HEK293 (cell line): Measurements from ENCODE around the gene AKIP1.

Experiments used
- BCL11B ChIP-seq: fragments of 450-650 bp; formaldehyde crosslinking; IDR thresholded peaks from 2 replicates; pipeline ENCODE4 v1.5.1; 2016; ENCODE audit warnings: low read depth, missing biosample characterization, missing genetic modification characterization
- HOXD13 ChIP-seq: sonication (generic); formaldehyde crosslinking; IDR thresholded peaks from 2 replicates; pipeline ENCODE4 v1.8.0; 2022; ENCODE audit warnings: missing genetic modification reagents, borderline replicate concordance
- IKZF3 ChIP-seq: fragments of 450-650 bp; IDR thresholded peaks from 2 replicates; pipeline ENCODE4 v1.5.0; 2018; ENCODE audit warnings: missing biosample characterization, mild to moderate bottlenecking, missing genetic modification characterization, moderate library complexity
- MYNN ChIP-seq: fragments of 450-650 bp; formaldehyde crosslinking; IDR thresholded peaks from 2 replicates; pipeline ENCODE4 v1.5.1; 2016; ENCODE audit warnings: missing biosample characterization, missing genetic modification characterization, borderline replicate concordance
- OVOL3 ChIP-seq: fragments of 450-650 bp; formaldehyde crosslinking; IDR thresholded peaks from 2 replicates; pipeline ENCODE4 v1.5.1; 2016; ENCODE audit warnings: missing biosample characterization, missing genetic modification characterization
- REPIN1 ChIP-seq: fragments of 450-650 bp; formaldehyde crosslinking; IDR thresholded peaks from 2 replicates; pipeline ENCODE4 v1.5.1; 2017; ENCODE audit warnings: missing biosample characterization, missing genetic modification characterization, low read depth
- TCF7L2 ChIP-seq: IDR thresholded peaks from 2 replicates; pipeline ENCODE4 v1.6.1; 2011; ENCODE audit warnings: low read depth, mild to moderate bottlenecking, inconsistent platforms, low read length, moderate library complexity, borderline replicate concordance
- YY2 ChIP-seq: fragments of 450-650 bp; formaldehyde crosslinking; IDR thresholded peaks from 2 replicates; pipeline ENCODE4 v1.5.1; 2016; ENCODE audit warnings: missing biosample characterization, missing genetic modification characterization
- ZFP3 ChIP-seq: fragments of 450-650 bp; formaldehyde crosslinking; IDR thresholded peaks from 2 replicates; pipeline ENCODE4 v1.5.1; 2016; ENCODE audit warnings: low read depth, missing biosample characterization, missing genetic modification characterization
- ZNF140 ChIP-seq: fragments of 450-650 bp; formaldehyde crosslinking; IDR thresholded peaks from 2 replicates; pipeline ENCODE4 v1.5.1; 2016; ENCODE audit warnings: missing biosample characterization, missing genetic modification characterization
- ZNF175 ChIP-seq: fragments of 450-650 bp; formaldehyde crosslinking; IDR thresholded peaks from 2 replicates; pipeline ENCODE4 v1.5.1; 2016; ENCODE audit warnings: missing biosample characterization, missing genetic modification characterization
- ZNF2 ChIP-seq: fragments of 450-650 bp; formaldehyde crosslinking; IDR thresholded peaks from 2 replicates; pipeline ENCODE4 v1.5.1; 2016; ENCODE audit warnings: missing biosample characterization, missing genetic modification characterization
- ZNF292 ChIP-seq: fragments of 450-650 bp; formaldehyde crosslinking; IDR thresholded peaks from 2 replicates; pipeline ENCODE4 v1.5.1; 2016; ENCODE audit warnings: low read depth, missing biosample characterization, missing genetic modification characterization, borderline replicate concordance
- ZNF302 ChIP-seq: fragments of 450-650 bp; formaldehyde crosslinking; IDR thresholded peaks from 2 replicates; pipeline ENCODE4 v1.5.1; 2016; ENCODE audit warnings: missing biosample characterization, missing genetic modification characterization, low read depth
- ZNF350 ChIP-seq: fragments of 450-650 bp; formaldehyde crosslinking; IDR thresholded peaks from 2 replicates; pipeline ENCODE4 v1.5.0; 2017; ENCODE audit warnings: missing biosample characterization, mild to moderate bottlenecking, missing genetic modification characterization
- ZNF354C ChIP-seq: fragments of 450-650 bp; formaldehyde crosslinking; IDR thresholded peaks from 2 replicates; pipeline ENCODE4 v1.5.1; 2016; ENCODE audit warnings: missing biosample characterization, missing genetic modification characterization, low read depth, borderline replicate concordance
- ZNF404 ChIP-seq: fragments of 450-650 bp; formaldehyde crosslinking; IDR thresholded peaks from 2 replicates; pipeline ENCODE4 v1.5.1; 2017; ENCODE audit warnings: missing biosample characterization, missing genetic modification characterization
- ZNF555 ChIP-seq: fragments of 450-650 bp; formaldehyde crosslinking; conservative IDR thresholded peaks from 2 replicates; pipeline ENCODE4 v1.5.1; 2017; ENCODE audit warnings: missing biosample characterization, mild to moderate bottlenecking, missing genetic modification characterization, inconsistent platforms
- ZNF558 ChIP-seq: fragments of 450-650 bp; formaldehyde crosslinking; IDR thresholded peaks from 2 replicates; pipeline ENCODE4 v1.5.1; 2016; ENCODE audit warnings: missing biosample characterization, missing genetic modification characterization
- ZNF624 ChIP-seq: fragments of 450-650 bp; formaldehyde crosslinking; IDR thresholded peaks from 2 replicates; pipeline ENCODE4 v1.5.1; 2017; ENCODE audit warnings: missing biosample characterization, missing genetic modification characterization
- ZNF660 ChIP-seq: fragments of 450-650 bp; IDR thresholded peaks from 2 replicates; pipeline ENCODE4 v1.5.1; 2018; ENCODE audit warnings: missing biosample characterization, mild to moderate bottlenecking, missing genetic modification characterization
- ZNF664 ChIP-seq: fragments of 450-650 bp; formaldehyde crosslinking; IDR thresholded peaks from 2 replicates; pipeline ENCODE4 v1.5.1; 2016; ENCODE audit warnings: missing biosample characterization, missing genetic modification characterization
- ZNF830 ChIP-seq: fragments of 450-650 bp; IDR thresholded peaks from 2 replicates; pipeline ENCODE4 v1.5.0; 2018; ENCODE audit warnings: missing biosample characterization, missing genetic modification characterization, low read depth, mild to moderate bottlenecking, moderate library complexity
- ZNF837 ChIP-seq: fragments of 450-650 bp; formaldehyde crosslinking; IDR thresholded peaks from 2 replicates; pipeline ENCODE4 v1.5.1; 2016; ENCODE audit warnings: missing biosample characterization, missing genetic modification characterization
- TF ChIP-seq, protein P1 (sequence below): fragments of 450-650 bp; formaldehyde crosslinking; IDR thresholded peaks from 2 replicates; pipeline ENCODE4 v1.5.1; 2017; ENCODE audit warnings: missing biosample characterization, missing genetic modification characterization
- TF ChIP-seq, protein P2 (sequence below): fragments of 450-650 bp; formaldehyde crosslinking; IDR thresholded peaks from 2 replicates; pipeline ENCODE4 v1.5.1; 2016; ENCODE audit warnings: missing biosample characterization, missing genetic modification characterization
- TF ChIP-seq, protein P3 (sequence below): fragments of 450-650 bp; formaldehyde crosslinking; IDR thresholded peaks from 2 replicates; pipeline ENCODE4 v1.5.1; 2016; ENCODE audit warnings: missing biosample characterization, missing genetic modification characterization, low read depth
- TF ChIP-seq, protein P4 (sequence below): fragments of 450-650 bp; formaldehyde crosslinking; optimal IDR thresholded peaks from 2 replicates; pipeline ENCODE3; 2016; ENCODE audit warnings: missing biosample characterization, mild to moderate bottlenecking, missing genetic modification characterization
- TF ChIP-seq, protein P5 (sequence below): fragments of 450-650 bp; formaldehyde crosslinking; IDR thresholded peaks from 2 replicates; pipeline ENCODE4 v1.5.1; 2016; ENCODE audit warnings: missing biosample characterization, missing genetic modification characterization
- TF ChIP-seq, protein P6 (sequence below): sonication (generic); formaldehyde crosslinking; IDR thresholded peaks from 2 replicates; pipeline ENCODE4 v1.8.1; 2022; ENCODE audit warnings: mild to moderate bottlenecking, moderate library complexity, missing genetic modification reagents

AKIP1 gene

DNA sequence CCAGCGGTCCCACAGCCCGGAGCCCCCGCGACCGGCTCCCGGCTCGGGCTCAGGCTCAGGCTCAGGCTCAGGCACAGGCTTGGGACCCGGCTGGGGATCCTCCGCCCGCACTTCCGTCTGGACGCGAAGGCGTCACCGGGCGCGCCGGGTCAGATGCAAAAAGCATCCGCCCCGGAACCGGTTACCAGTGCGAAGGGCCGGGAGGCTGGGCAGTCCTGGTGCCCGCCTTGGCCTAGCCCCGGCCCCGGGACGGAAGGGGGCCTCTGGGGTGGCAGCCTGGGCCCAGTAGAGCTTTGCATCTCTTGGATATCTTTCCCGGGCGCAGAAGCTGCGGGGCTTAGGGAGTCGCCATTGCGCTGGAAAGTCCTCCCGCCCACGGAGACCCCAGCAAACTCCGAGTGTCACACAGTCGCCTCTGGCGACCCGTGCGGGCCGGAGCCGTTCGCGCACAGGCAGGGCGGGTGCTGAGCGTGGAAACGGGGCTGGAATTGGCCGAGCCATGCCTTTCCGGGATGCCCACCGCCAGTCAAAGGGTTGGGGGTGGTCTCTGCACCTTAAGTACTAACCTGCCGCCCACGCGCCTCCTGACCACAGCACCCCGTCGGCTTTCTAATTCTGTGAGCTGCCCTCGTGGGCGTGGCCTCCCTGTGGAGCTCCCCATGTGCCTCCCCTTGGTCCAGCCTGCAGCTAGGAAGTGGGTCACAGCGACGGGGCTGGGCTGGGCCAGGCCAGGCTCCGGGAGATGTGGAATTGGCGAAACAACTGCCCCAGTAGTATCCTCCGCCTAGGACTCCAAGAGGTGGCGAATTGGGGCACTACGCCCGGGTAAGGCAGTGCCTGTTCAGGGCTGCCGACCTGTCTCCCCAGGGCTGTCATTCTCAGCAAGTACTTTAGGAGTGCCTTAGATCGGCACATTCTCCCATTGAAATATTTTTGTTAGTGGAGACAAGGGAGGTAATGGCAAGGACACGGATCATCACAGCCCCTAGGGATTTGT lies 53.6 kb downstream of the AKIP1 start, which contains the start of gene TMEM9B (continued):
- TF ChIP-seq ZNF664 (tag by site-specific recombination) = no peak
- TF ChIP-seq ZNF624 (tag by site-specific recombination) = no peak
- TF ChIP-seq OVOL3 (tag by site-specific recombination) = no peak
- TF ChIP-seq, protein P1, sequence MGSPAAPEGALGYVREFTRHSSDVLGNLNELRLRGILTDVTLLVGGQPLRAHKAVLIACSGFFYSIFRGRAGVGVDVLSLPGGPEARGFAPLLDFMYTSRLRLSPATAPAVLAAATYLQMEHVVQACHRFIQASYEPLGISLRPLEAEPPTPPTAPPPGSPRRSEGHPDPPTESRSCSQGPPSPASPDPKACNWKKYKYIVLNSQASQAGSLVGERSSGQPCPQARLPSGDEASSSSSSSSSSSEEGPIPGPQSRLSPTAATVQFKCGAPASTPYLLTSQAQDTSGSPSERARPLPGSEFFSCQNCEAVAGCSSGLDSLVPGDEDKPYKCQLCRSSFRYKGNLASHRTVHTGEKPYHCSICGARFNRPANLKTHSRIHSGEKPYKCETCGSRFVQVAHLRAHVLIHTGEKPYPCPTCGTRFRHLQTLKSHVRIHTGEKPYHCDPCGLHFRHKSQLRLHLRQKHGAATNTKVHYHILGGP (tag by site-specific recombination) = no peak
- TF ChIP-seq ZNF354C (tag by site-specific recombination) = no peak
- TF ChIP-seq, protein P2, sequence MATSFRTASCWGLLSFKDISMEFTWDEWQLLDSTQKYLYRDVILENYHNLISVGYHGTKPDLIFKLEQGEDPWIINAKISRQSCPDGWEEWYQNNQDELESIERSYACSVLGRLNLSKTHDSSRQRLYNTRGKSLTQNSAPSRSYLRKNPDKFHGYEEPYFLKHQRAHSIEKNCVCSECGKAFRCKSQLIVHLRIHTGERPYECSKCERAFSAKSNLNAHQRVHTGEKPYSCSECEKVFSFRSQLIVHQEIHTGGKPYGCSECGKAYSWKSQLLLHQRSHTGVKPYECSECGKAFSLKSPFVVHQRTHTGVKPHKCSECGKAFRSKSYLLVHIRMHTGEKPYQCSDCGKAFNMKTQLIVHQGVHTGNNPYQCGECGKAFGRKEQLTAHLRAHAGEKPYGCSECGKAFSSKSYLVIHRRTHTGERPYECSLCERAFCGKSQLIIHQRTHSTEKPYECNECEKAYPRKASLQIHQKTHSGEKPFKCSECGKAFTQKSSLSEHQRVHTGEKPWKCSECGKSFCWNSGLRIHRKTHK (tag by site-specific recombination) = no peak
- TF ChIP-seq ZNF830 (tag by site-specific recombination) = no peak
- no peak for TF ChIP-seq ZNF350 (tag by site-specific recombination)
- TF ChIP-seq ZNF558 = no peak
- no peak for TF ChIP-seq ZNF555 (tag by site-specific recombination)
- no peak for TF ChIP-seq ZNF175 (tag by site-specific recombination)
- TF ChIP-seq ZNF660 = peak; percentile 36; the same call in 1 of the 2 replicates
- TF ChIP-seq HOXD13 (CRISPR knock-in tag) = no peak
- TF ChIP-seq, protein P3, sequence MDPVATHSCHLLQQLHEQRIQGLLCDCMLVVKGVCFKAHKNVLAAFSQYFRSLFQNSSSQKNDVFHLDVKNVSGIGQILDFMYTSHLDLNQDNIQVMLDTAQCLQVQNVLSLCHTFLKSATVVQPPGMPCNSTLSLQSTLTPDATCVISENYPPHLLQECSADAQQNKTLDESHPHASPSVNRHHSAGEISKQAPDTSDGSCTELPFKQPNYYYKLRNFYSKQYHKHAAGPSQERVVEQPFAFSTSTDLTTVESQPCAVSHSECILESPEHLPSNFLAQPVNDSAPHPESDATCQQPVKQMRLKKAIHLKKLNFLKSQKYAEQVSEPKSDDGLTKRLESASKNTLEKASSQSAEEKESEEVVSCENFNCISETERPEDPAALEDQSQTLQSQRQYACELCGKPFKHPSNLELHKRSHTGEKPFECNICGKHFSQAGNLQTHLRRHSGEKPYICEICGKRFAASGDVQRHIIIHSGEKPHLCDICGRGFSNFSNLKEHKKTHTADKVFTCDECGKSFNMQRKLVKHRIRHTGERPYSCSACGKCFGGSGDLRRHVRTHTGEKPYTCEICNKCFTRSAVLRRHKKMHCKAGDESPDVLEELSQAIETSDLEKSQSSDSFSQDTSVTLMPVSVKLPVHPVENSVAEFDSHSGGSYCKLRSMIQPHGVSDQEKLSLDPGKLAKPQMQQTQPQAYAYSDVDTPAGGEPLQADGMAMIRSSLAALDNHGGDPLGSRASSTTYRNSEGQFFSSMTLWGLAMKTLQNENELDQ (tag by site-specific recombination) = no peak
- TF ChIP-seq ZNF140 (tag by site-specific recombination) = no peak
- TF ChIP-seq, protein P4, sequence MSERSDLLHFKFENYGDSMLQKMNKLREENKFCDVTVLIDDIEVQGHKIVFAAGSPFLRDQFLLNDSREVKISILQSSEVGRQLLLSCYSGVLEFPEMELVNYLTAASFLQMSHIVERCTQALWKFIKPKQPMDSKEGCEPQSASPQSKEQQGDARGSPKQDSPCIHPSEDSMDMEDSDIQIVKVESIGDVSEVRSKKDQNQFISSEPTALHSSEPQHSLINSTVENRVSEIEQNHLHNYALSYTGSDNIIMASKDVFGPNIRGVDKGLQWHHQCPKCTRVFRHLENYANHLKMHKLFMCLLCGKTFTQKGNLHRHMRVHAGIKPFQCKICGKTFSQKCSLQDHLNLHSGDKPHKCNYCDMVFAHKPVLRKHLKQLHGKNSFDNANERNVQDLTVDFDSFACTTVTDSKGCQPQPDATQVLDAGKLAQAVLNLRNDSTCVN = peak; percentile 69
- no peak for TF ChIP-seq TCF7L2
- peak; percentile 65; the same call in 1 of the 2 replicates for TF ChIP-seq BCL11B (tag by site-specific recombination)
- no peak for TF ChIP-seq YY2 (tag by site-specific recombination)
- no peak for TF ChIP-seq MYNN (tag by site-specific recombination)
- TF ChIP-seq ZNF404 (tag by site-specific recombination) = no peak
- TF ChIP-seq ZNF292 (tag by site-specific recombination) = no peak
- no peak for TF ChIP-seq ZNF302 (tag by site-specific recombination)
- no peak for TF ChIP-seq ZNF837 (tag by site-specific recombination)
- TF ChIP-seq ZFP3 = no peak
- TF ChIP-seq, protein P5, sequence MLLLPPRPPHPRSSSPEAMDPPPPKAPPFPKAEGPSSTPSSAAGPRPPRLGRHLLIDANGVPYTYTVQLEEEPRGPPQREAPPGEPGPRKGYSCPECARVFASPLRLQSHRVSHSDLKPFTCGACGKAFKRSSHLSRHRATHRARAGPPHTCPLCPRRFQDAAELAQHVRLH = peak; percentile 89
- no peak for TF ChIP-seq IKZF3 (tag by site-specific recombination)
- TF ChIP-seq, protein P6, sequence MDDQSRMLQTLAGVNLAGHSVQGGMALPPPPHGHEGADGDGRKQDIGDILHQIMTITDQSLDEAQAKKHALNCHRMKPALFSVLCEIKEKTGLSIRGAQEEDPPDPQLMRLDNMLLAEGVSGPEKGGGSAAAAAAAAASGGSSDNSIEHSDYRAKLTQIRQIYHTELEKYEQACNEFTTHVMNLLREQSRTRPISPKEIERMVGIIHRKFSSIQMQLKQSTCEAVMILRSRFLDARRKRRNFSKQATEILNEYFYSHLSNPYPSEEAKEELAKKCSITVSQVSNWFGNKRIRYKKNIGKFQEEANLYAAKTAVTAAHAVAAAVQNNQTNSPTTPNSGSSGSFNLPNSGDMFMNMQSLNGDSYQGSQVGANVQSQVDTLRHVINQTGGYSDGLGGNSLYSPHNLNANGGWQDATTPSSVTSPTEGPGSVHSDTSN = peak; percentile 85; the same call in 1 of the 2 replicates
- TF ChIP-seq ZNF2 (tag by site-specific recombination) = peak; percentile 80
- 0 out of 2 replicates have a peak, but pooled peaks have one; percentile 33 for TF ChIP-seq REPIN1 (tag by site-specific recombination)
